AG08396 (cell line): ENCODE measurements around the gene POMGNT2.

Experiments
- DNase-seq: peaks from one replicate; pipeline ENCODE4 v3.0.0; 2012; ENCODE audit warnings: low spot score, mixed read lengths

The POMGNT2 gene

GRCh38 chr3:43105596-43106292, at the start of gene POMGNT2:
Gene POMGNT2, minus strand, starts transcription at chr3:43106079. Its CDS starts 24,648 bp downstream, at chr3:43081431.
- peak; percentile 99 for DNase-seq

GRCh38 chr3:43154980-43155379, 49.1 kb upstream of the POMGNT2 start:
- no peak for DNase-seq

GRCh38 chr3:43153216-43154083, 47.6 kb upstream of the POMGNT2 start:
- DNase-seq = peak; percentile 59

GRCh38 chr3:43152649-43153048, 46.8 kb upstream of the POMGNT2 start:
- no peak for DNase-seq

GRCh38 chr3:43148033-43148432, 42.2 kb upstream of the POMGNT2 start:
- no peak for DNase-seq

GRCh38 chr3:43146599-43146998, 40.7 kb upstream of the POMGNT2 start:
- no peak for DNase-seq

- no peak for DNase-seq
Measured at GRCh38 chr3:43144761-43145490, 39.0 kb upstream of the POMGNT2 start.

GRCh38 chr3:43142472-43142871, 36.6 kb upstream of the POMGNT2 start:
- no peak for DNase-seq

GRCh38 chr3:43138488-43139231, 32.8 kb upstream of the POMGNT2 start:
- no peak for DNase-seq

GRCh38 chr3:43132870-43133636, 27.2 kb upstream of the POMGNT2 start:
- no peak for DNase-seq

GRCh38 chr3:43132193-43132592, 26.3 kb upstream of the POMGNT2 start:
- no peak for DNase-seq

- no peak for DNase-seq
Measured at GRCh38 chr3:43128464-43128863, 22.6 kb upstream of the POMGNT2 start.

GRCh38 chr3:43126536-43126935, 20.7 kb upstream of the POMGNT2 start:
- DNase-seq = no peak

- no peak for DNase-seq
Measured at GRCh38 chr3:43123895-43124294, 18.0 kb upstream of the POMGNT2 start.

- no peak for DNase-seq
Measured at GRCh38 chr3:43120937-43121336, 15.1 kb upstream of the POMGNT2 start.

GRCh38 chr3:43117257-43117656, 11.4 kb upstream of the POMGNT2 start:
- no peak for DNase-seq

GRCh38 chr3:43113671-43114070, 7.8 kb upstream of the POMGNT2 start:
- DNase-seq = no peak

GRCh38 chr3:43106293-43106628, 382 bp upstream of the POMGNT2 start:
- peak; percentile 25 for DNase-seq

- DNase-seq = no peak
Measured at GRCh38 chr3:43104660-43105595, 951 bp downstream of the POMGNT2 start.

- no peak for DNase-seq
Measured at GRCh38 chr3:43104039-43104438, 1.8 kb downstream of the POMGNT2 start.
